Chondrocyte (in vitro differentiated cells): ENCODE measurements around the gene HCFC1R1. TPM values are rescaled to one million over a fixed set of nuclear protein-coding genes. Genes with fewer than 3 reads are reported as not detected.
A peak's percentile ranks its signal among the peaks of the same experiment; 100 is the strongest.

Experiments
- DNase-seq: peaks from one replicate; pipeline ENCODE4 v3.0.0; 2021; ENCODE audit warnings: mixed read lengths, low spot score
- H3K27ac Mint-ChIP-seq: one replicate; pipeline ENCODE4 v1.8.0; 2021; ENCODE audit warnings: mild to moderate bottlenecking, moderate library complexity, mixed read lengths; ENCODE audit not compliant: unreplicated experiment
- H3K27me3 Mint-ChIP-seq: 2 replicates; pipeline ENCODE4 v1.8.0; 2021; ENCODE audit warnings: low read depth, mixed read lengths
- H3K36me3 Mint-ChIP-seq: 2 replicates; pipeline ENCODE4 v1.8.0; 2021; ENCODE audit warnings: low read depth, mixed read lengths
- H3K4me1 Mint-ChIP-seq: 2 replicates; pipeline ENCODE4 v1.8.0; 2021; ENCODE audit warnings: low read depth, mild to moderate bottlenecking, mixed read lengths
- H3K4me3 Mint-ChIP-seq: one replicate; pipeline ENCODE4 v1.8.0; 2021; ENCODE audit warnings: mild to moderate bottlenecking, moderate library complexity, mixed read lengths; ENCODE audit not compliant: unreplicated experiment
- H3K9me3 Mint-ChIP-seq: 2 replicates; pipeline ENCODE4 v1.8.0; 2021; ENCODE audit warnings: low read depth, mixed read lengths
- total RNA-seq: library from RNA; stranded (reverse); gene quantifications from 3 replicates; pipeline ENCODE4 v1.2.1, GENCODE V29; 2021
- TF ChIP-seq, protein P1 (sequence below): fragments of 200-600 bp; sonication (generic); IDR thresholded peaks from 2 replicates; pipeline ENCODE4 v1.5.0; 2021; ENCODE audit warnings: antibody characterized with exemption, mild to moderate bottlenecking, moderate library complexity

Gene HCFC1R1
- total RNA-seq, 1 donor from 2014 or later, result 79.3 TPM

DNA sequence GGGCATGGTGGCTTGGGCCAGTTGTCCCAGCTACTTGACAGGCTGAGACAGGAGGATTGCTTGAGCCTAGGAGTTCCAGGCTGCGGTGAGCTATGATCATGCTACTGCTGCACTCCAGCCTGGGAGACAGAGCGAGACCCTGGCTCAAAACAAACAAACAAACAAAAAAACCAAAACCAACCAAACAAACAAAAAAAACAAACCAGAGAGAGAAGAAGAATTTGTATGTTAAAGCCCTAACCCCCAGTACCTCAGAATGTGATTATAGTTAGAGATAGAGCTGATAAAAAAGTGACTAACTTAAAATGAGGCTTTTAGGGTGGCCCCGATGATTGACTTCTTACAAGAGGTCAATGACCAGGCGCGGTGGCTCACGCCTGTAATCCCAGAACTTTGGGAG lies 21.0 kb upstream of the HCFC1R1 start:
- H3K4me1 Mint-ChIP-seq, result peaks cover 7% of the 10 kb centered on the region
- H3K27me3 Mint-ChIP-seq, result peaks cover 31% of the 10 kb centered on the region
- TF ChIP-seq, protein P1, sequence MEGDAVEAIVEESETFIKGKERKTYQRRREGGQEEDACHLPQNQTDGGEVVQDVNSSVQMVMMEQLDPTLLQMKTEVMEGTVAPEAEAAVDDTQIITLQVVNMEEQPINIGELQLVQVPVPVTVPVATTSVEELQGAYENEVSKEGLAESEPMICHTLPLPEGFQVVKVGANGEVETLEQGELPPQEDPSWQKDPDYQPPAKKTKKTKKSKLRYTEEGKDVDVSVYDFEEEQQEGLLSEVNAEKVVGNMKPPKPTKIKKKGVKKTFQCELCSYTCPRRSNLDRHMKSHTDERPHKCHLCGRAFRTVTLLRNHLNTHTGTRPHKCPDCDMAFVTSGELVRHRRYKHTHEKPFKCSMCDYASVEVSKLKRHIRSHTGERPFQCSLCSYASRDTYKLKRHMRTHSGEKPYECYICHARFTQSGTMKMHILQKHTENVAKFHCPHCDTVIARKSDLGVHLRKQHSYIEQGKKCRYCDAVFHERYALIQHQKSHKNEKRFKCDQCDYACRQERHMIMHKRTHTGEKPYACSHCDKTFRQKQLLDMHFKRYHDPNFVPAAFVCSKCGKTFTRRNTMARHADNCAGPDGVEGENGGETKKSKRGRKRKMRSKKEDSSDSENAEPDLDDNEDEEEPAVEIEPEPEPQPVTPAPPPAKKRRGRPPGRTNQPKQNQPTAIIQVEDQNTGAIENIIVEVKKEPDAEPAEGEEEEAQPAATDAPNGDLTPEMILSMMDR, result no peak
- H3K36me3 Mint-ChIP-seq, result peaks cover 1% of the 10 kb centered on the region
- DNase-seq, result no peak
- no peak overlapping the region for H3K27ac Mint-ChIP-seq
- H3K9me3 Mint-ChIP-seq, result no peaks in the 10 kb centered on the region
- peak overlapping the region; percentile 57 for H3K4me3 Mint-ChIP-seq

GRCh38 chr16:3042376-3042775 lies 18.6 kb upstream of the HCFC1R1 start:
- no peak overlapping the region for H3K4me3 Mint-ChIP-seq
- H3K9me3 Mint-ChIP-seq, result no peaks in the 10 kb centered on the region
- H3K36me3 Mint-ChIP-seq, result peaks cover 1% of the 10 kb centered on the region
- TF ChIP-seq, protein P1, result no peak
- no peak overlapping the region for H3K27ac Mint-ChIP-seq
- H3K4me1 Mint-ChIP-seq, result peaks cover 7% of the 10 kb centered on the region
- peaks cover 33% of the 10 kb centered on the region for H3K27me3 Mint-ChIP-seq
- DNase-seq, result no peak

GRCh38 chr16:3038896-3039295 lies 15.2 kb upstream of the HCFC1R1 start:
- TF ChIP-seq, protein P1, result no peak
- no peaks in the 10 kb centered on the region for H3K36me3 Mint-ChIP-seq
- H3K27me3 Mint-ChIP-seq, result peaks cover 40% of the 10 kb centered on the region
- no peak overlapping the region for H3K27ac Mint-ChIP-seq
- H3K4me3 Mint-ChIP-seq, result no peak overlapping the region
- no peak for DNase-seq
- no peaks in the 10 kb centered on the region for H3K9me3 Mint-ChIP-seq
- peaks cover 3% of the 10 kb centered on the region for H3K4me1 Mint-ChIP-seq

- no peak for DNase-seq
- no peaks in the 10 kb centered on the region for H3K36me3 Mint-ChIP-seq
- no peak overlapping the region for H3K27ac Mint-ChIP-seq
- H3K27me3 Mint-ChIP-seq, result peaks cover 45% of the 10 kb centered on the region
- peaks cover 3% of the 10 kb centered on the region for H3K4me1 Mint-ChIP-seq
- H3K9me3 Mint-ChIP-seq, result no peaks in the 10 kb centered on the region
- no peak overlapping the region for H3K4me3 Mint-ChIP-seq
- TF ChIP-seq, protein P1, result no peak
Observed at GRCh38 chr16:3038256-3038655, 14.5 kb upstream of the HCFC1R1 start.

DNA sequence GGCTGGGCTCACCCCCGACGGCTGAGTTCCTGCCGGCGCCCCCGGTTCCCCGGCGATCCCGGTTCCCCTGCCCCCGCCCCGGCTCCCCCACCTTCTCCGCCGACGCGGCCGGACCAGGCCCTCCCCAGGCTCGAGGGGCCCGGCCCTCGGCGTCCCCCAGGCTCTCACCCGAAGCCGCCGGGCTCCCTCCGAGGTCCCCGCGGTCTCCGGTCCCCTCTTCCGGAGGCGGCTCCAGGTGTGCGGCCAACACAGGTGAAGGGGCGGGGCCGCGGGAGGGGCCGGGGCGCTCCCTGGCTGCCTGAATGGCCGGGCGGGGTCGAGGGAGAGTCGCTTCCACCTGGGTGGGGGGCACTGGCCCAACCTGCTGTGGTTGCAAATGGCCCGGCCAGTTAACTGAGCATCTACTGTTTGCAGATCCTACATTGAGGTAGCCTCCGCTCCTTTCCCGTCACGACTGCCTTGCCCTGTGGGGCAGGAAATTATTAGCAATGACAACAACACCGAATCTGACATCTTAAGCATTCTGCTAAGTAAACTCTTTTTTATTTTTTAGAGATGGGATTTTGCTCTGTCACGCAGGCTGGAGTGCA lies 13.1 kb upstream of the HCFC1R1 start, which contains the start of gene BICDL2:
Gene BICDL2, minus strand, starts transcription at position 219 of the 590 bp plus-strand sequence. CDS start 1,448 bp downstream, outside the sequence.
- Mint-ChIP-seq H3K27me3 (peaks cover 55% of the 10 kb centered on the region), H3K9me3 (no peaks in the 10 kb centered on the region), H3K36me3 (no peaks in the 10 kb centered on the region), H3K4me1 (peaks cover 3% of the 10 kb centered on the region), H3K4me3 (no peak within 1 kb of the TSS), H3K27ac (no peak within 1 kb of the TSS)
- TF ChIP-seq, protein P1, result no peak
- no peak for DNase-seq
